ENCODE results near the gene NMRK1. TPM values are rescaled to one million over a fixed set of nuclear protein-coding genes. Genes with fewer than 3 reads are reported as not detected.

The NMRK1 gene
- total RNA-seq, 6 donors from 2014 or later = 17.5 to 46.6 (median 27.3) TPM

DNA sequence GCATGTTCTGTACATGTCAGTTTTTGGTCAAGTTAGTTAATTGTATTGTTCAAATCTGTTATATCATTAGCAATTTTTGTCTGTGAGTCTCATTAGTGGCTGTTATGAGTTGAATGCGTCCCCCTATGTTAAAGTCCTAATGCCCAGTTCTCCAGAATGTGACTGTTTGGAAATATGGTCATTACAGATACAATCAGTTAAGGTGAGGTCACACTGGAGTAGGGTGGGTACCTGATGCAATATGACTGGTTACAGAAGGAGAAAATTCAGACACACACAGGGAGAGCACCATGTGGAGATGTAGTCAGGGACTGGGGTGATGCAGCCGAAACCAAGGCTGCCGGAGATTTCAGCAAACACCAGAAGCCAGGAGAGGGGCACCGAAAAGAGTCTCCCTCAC, 15.1 kb downstream of the NMRK1 start:
- H3K4me3 ChIP-seq = no peak overlapping the region
- H3K27me3 ChIP-seq = no peaks in the 10 kb centered on the region
- DNase-seq = no peak
- H3K9me3 ChIP-seq = no peaks in the 10 kb centered on the region
- H3K4me1 ChIP-seq = peaks cover 0 to 7% (median 2%) of the 10 kb centered on the region in 4 donors
- TF ChIP-seq, protein P1, sequence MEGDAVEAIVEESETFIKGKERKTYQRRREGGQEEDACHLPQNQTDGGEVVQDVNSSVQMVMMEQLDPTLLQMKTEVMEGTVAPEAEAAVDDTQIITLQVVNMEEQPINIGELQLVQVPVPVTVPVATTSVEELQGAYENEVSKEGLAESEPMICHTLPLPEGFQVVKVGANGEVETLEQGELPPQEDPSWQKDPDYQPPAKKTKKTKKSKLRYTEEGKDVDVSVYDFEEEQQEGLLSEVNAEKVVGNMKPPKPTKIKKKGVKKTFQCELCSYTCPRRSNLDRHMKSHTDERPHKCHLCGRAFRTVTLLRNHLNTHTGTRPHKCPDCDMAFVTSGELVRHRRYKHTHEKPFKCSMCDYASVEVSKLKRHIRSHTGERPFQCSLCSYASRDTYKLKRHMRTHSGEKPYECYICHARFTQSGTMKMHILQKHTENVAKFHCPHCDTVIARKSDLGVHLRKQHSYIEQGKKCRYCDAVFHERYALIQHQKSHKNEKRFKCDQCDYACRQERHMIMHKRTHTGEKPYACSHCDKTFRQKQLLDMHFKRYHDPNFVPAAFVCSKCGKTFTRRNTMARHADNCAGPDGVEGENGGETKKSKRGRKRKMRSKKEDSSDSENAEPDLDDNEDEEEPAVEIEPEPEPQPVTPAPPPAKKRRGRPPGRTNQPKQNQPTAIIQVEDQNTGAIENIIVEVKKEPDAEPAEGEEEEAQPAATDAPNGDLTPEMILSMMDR (IDR thresholded peaks at IDR 0.05) = no peak
- TF ChIP-seq POLR2A (IDR thresholded peaks at IDR 0.05) (no peak), EP300 (IDR thresholded peaks at IDR 0.05) (no peak), POLR2AphosphoS5 (IDR thresholded peaks at IDR 0.05) (no peak)
- 95 to 96% methylated on average over 4 of the region's 4 CpGs for WGBS, 2 donors
- no peak for ATAC-seq (ENCODE audit: low FRiP score in 2 of 2)
- H3K27ac ChIP-seq = no peak overlapping the region
- peaks cover 0 to 17% (median 8%) of the 10 kb centered on the region in 4 donors for H3K36me3 ChIP-seq

DNA sequence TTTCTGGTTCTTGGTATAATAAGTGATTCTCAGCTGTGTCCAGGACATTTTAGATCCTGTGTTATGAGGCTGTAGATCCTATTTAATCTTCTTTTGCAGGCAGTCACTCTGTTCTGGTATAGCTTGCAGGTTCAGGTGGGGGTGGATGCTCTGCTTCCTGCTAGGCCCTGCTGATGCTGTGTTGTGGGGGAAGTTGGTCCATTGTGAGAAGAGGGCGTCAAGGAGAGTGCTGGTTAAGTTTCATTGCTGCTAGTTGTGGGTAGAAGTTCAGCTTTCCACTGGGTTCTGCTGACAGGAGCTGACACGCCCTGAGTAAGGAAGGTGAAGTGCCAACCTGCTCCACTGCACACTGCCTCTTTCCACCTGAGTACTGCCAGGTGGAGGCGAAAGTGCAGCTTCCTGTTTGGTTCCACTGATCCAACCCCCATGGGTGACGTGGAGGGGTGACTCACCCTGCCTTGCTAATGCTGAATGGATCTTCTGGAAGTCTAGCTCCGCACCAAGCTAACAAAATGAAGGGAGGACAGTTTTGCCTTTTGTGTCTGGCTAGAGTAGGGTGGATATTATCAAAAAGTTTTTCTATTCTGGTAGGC, 16.3 kb downstream of the NMRK1 start:
- Histone ChIP-seq H3K9me3 (no peaks in the 10 kb centered on the region), H3K36me3 (peaks cover 0 to 26% (median 13%) of the 10 kb centered on the region in 4 donors), H3K27me3 (no peaks in the 10 kb centered on the region), H3K27ac (peak overlapping the region in 2 of 4 donors; percentile 3 to 10), H3K4me3 (no peak overlapping the region), H3K4me1 (no peaks in the 10 kb centered on the region)
- peak in 1 of 2 donors; percentile 92 for DNase-seq
- TF ChIP-seq POLR2AphosphoS5 (IDR thresholded peaks at IDR 0.05) (peak in 1 of 2 donors; percentile 14), POLR2A (IDR thresholded peaks at IDR 0.05) (peak in 1 of 4 donors; percentile 20), EP300 (IDR thresholded peaks at IDR 0.05) (no peak)
- TF ChIP-seq, protein P1 (IDR thresholded peaks at IDR 0.05) = no peak
- peak; percentile 60 to 88 for ATAC-seq (ENCODE audit: low FRiP score in 2 of 2)
- WGBS, 2 donors = 56 to 69% methylated on average over 5 of the region's 5 CpGs

DNA sequence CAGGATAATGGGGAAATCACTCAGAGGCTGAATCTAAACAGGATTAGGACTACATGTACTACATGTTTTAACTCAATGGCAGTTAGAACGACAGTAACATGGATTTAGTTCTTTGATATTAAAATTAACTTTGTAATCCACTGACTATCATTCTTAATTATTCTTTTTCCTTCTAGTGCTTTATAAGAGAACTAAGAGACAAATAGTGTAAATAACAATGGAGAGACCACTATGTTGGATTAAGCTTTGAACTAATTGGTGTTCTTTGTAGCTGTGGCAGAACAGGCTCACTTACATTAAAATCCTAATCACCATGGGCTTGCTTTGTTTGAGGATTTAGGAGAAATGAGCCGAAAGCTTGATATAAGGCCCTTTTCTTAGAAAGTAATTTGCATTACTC, 18.8 kb downstream of the NMRK1 start:
- TF ChIP-seq POLR2A (IDR thresholded peaks at IDR 0.05) (no peak), EP300 (IDR thresholded peaks at IDR 0.05) (no peak), POLR2AphosphoS5 (IDR thresholded peaks at IDR 0.05) (no peak)
- TF ChIP-seq, protein P1 (IDR thresholded peaks at IDR 0.05) = no peak
- H3K27ac ChIP-seq = no peak overlapping the region
- H3K36me3 ChIP-seq = peaks cover 0 to 38% (median 15%) of the 10 kb centered on the region in 4 donors
- DNase-seq = no peak
- no peak overlapping the region for H3K4me3 ChIP-seq
- WGBS, 2 donors = 51 to 71% methylated on average over 2 of the region's 2 CpGs
- H3K9me3 ChIP-seq = no peaks in the 10 kb centered on the region
- no peaks in the 10 kb centered on the region for H3K27me3 ChIP-seq
- no peak for ATAC-seq (ENCODE audit: low FRiP score in 2 of 2)
- H3K4me1 ChIP-seq = no peaks in the 10 kb centered on the region

DNA sequence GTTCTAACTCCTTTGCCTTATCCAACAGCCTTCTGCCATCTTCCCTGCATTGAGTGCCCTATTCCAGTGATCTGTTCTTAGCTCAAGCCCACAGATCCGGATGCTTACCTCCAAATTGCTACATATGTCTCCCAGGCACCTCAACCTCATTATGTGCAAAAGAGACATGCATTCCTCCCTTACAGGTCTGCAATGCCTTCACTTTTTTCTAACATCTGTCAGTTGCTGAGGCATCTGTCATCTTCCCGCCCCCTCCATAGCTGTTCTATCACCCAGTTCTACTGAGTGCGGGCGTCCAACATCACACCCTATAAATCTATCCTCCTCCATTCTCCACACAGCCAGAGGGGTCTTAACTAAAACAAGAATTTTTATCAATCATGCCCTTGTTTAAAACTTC, 20.1 kb downstream of the NMRK1 start:
- no peaks in the 10 kb centered on the region for H3K27me3 ChIP-seq
- 73 to 74% methylated on average over 4 of the region's 4 CpGs for WGBS, 2 donors
- DNase-seq = no peak

More for the DNA sequence above, 20.1 kb downstream of the NMRK1 start:
- Histone ChIP-seq H3K4me3 (no peak overlapping the region), H3K27ac (no peak overlapping the region), H3K36me3 (peaks cover 0 to 47% (median 14%) of the 10 kb centered on the region in 4 donors), H3K4me1 (no peaks in the 10 kb centered on the region), H3K9me3 (no peaks in the 10 kb centered on the region)
- ATAC-seq (ENCODE audit: low FRiP score in 2 of 2) = no peak
- no peak for TF ChIP-seq POLR2AphosphoS5 (IDR thresholded peaks at IDR 0.05)
- TF ChIP-seq, protein P1 (IDR thresholded peaks at IDR 0.05) = no peak

All from upper lobe of left lung (tissue), 6 donors.